Measurements from ENCODE around the gene REV3L. TPM values are rescaled to one million over a fixed set of nuclear protein-coding genes. Genes with fewer than 3 reads are reported as not detected.

Gene REV3L
- total and polyA plus RNA-seq, 2 of the 8 experiments (the other 6 are each of a cell fraction or from before 2014, with no cell fraction given) = 2.1 to 6.6 TPM

- Histone ChIP-seq H3K14ac (ENCODE audit: insufficient read length) (no peak overlapping the region), H2AK5ac (ENCODE audit: low read depth, low read length) (no peak overlapping the region), H3K79me1 (ENCODE audit: low read depth, low read length) (no peaks in the 10 kb centered on the region), H3K18ac (ENCODE audit: extremely low read depth, low read length) (no peak overlapping the region), H4K20me1 (replicated peaks in 1 of 2; ENCODE audit: control insufficient read depth in 1 of 2, insufficient read depth in 2 of 2, low read length in 2 of 2) (no peaks in the 10 kb centered on the region), H2AFZ (ENCODE audit: low read length) (no peak overlapping the region), H3K27ac (ENCODE audit: low read depth, low read length) (no peak overlapping the region), H4K5ac (ENCODE audit: insufficient read length, low read depth, low read length) (no peak overlapping the region), H2BK15ac (ENCODE audit: low read length) (no peak overlapping the region), H4K8ac (ENCODE audit: extremely low read depth, insufficient read depth, low read length) (no peak overlapping the region; the same call in 1 of the 2 replicates), H3K23ac (ENCODE audit: insufficient read length) (no peak overlapping the region), H3K4me1 (replicated peaks in 1 of 4; ENCODE audit: control insufficient read depth in 3 of 4, insufficient read depth in 4 of 4, low read length in 3 of 4) (peaks cover 0 to 7% (median 0%) of the 10 kb centered on the region in 4 experiments; a peak in 2 of 7 replicates), H3K9me3 (ENCODE audit: insufficient read depth in 2 of 2, low read depth in 1 of 2, low read length in 1 of 2) (no peaks in the 10 kb centered on the region), H3K23me2 (ENCODE audit: low read depth, low read length) (no peaks in the 10 kb centered on the region), H3K9ac (replicated peaks in 1 of 4; ENCODE audit: extremely low read depth in 1 of 4, low read depth in 3 of 4, low read length in 3 of 4) (no peak overlapping the region), H3K56ac (replicated peaks; ENCODE audit: insufficient read length, low read depth, low read length) (no peak overlapping the region), H3K4me3 (ENCODE audit: extremely low read depth in 1 of 4, insufficient read depth in 2 of 4, low read depth in 3 of 4, low read length in 4 of 4) (no peak overlapping the region), H3K4ac (replicated peaks; ENCODE audit: insufficient read length, low read depth, low read length) (no peak overlapping the region), H3K36me3 (ENCODE audit: control insufficient read depth in 2 of 4, insufficient read depth in 4 of 4, low read length in 3 of 4) (no peaks in the 10 kb centered on the region), H2BK120ac (replicated peaks; ENCODE audit: low read depth, low read length) (no peak overlapping the region), H3K79me2 (ENCODE audit: control insufficient read depth in 1 of 2, insufficient read depth in 2 of 2, low read length in 2 of 2) (no peaks in the 10 kb centered on the region), H3K27me3 (replicated peaks in 1 of 4; ENCODE audit: control insufficient read depth in 3 of 4, extremely low read depth in 1 of 4, insufficient read depth in 3 of 4, low read length in 3 of 4) (no peaks in the 10 kb centered on the region), H4K91ac (replicated peaks; ENCODE audit: insufficient read length, low read length) (no peak overlapping the region), H2BK5ac (ENCODE audit: low read depth, low read length) (no peak overlapping the region), H2BK20ac (ENCODE audit: low read length) (no peak overlapping the region), H3K4me2 (ENCODE audit: insufficient read depth in 1 of 2, low read depth in 2 of 2, low read length in 2 of 2) (no peak overlapping the region), H2BK12ac (ENCODE audit: low read depth, low read length) (no peak overlapping the region)
- ChIA-PET POLR2A (ENCODE audit: partially characterized antibody) (interaction anchor here (1.7 kb wide), 1 partner anchor 10 kb away, joined by 4 read pairs; no protein-coding TSS in a partner anchor), CTCF (ENCODE audit: partially characterized antibody) (interaction anchor here (1.3 kb wide), 1 partner anchor 10 kb away, joined by 4 read pairs; no protein-coding TSS in a partner anchor)
- WGBS, 2 experiments (ENCODE audit: extremely low coverage in 1 of 2, insufficient coverage in 1 of 2, insufficient read length in 1 of 2, insufficient replicate concordance in 2 of 2, low coverage in 1 of 2, low lambda C conversion rate in 2 of 2, missing lambda C conversion rate in 1 of 2) = 92% methylated on average over 5 of the region's 5 CpGs; no CpG with 5 or more reads in 1 of the 2 experiments
- DNase-seq (ENCODE audit: low read depth in 1 of 2, low spot score in 2 of 2) (no peak), FAIRE-seq (no peak)
- TF ChIP-seq SIX5 (IDR thresholded peaks at IDR 0.05; ENCODE audit: low read depth, low read length) (no peak), BRCA1 (IDR thresholded peaks at IDR 0.05; ENCODE audit: low read depth, low read length) (no peak), MAX (IDR thresholded peaks at IDR 0.05) (no peak), CHD1 (IDR thresholded peaks at IDR 0.05; ENCODE audit: low read depth, low read length) (no peak), CTBP2 (IDR thresholded peaks at IDR 0.05; ENCODE audit: borderline replicate concordance, insufficient read depth, insufficient read length, low read length) (no peak), SRF (IDR thresholded peaks at IDR 0.05; ENCODE audit: low read depth, low read length) (no peak), JUN (IDR thresholded peaks at IDR 0.05; ENCODE audit: low read depth, low read length) (no peak), GTF2F1 (IDR thresholded peaks at IDR 0.05; ENCODE audit: borderline replicate concordance, low read depth, low read length) (no peak), SP1 (IDR thresholded peaks at IDR 0.05; ENCODE audit: low read depth, low read length) (no peak), ASH2L (IDR thresholded peaks at IDR 0.05; ENCODE audit: low read length) (no peak), EZH2 (IDR thresholded peaks at IDR 0.05; ENCODE audit: low read depth, low read length, severe bottlenecking) (no peak), RAD21 (IDR thresholded peaks at IDR 0.05 in 1 of 2, conservative IDR thresholded peaks at IDR 0.05 in 1 of 2; ENCODE audit: low read depth in 2 of 2, low read length in 2 of 2) (no peak)
Observed at GRCh38 chr6:111291336-111292259, 191.4 kb downstream of the REV3L start.

Measured in H1 (cell line).